Small intestine (tissue), 7 donors: Measurements from ENCODE around the gene MEPCE. TPM values are rescaled to one million over a fixed set of nuclear protein-coding genes. Genes with fewer than 3 reads are reported as not detected.
A peak's percentile ranks its signal among the peaks of the same experiment; 100 is the strongest.

Experiments
- DNase-seq, 2 donors: peaks; one replicate each; pipeline versions ENCODE4 v3.0.0 to v3.0.0-alpha.2; 2013
- FAIRE-seq: peaks from 2 replicates; lab custom pipeline; 2012; peaks lifted over from hg19 to GRCh38; lab: Jason Lieb, UNC
- H3K27ac ChIP-seq, 3 donors: one replicate each; pipeline ENCODE4 v1.5.1; 2013; ENCODE audit warnings: low read length in 2 of 3, mild to moderate bottlenecking in 2 of 3, control low read depth in 1 of 3, inconsistent platforms in 1 of 3, low read depth in 1 of 3, moderate library complexity in 1 of 3
- H3K27me3 ChIP-seq, 3 donors: one replicate each; pipeline ENCODE4 v1.6.1; 2013; ENCODE audit warnings: low read length in 3 of 3, inconsistent platforms in 1 of 3; ENCODE audit not compliant: control insufficient read depth in 3 of 3, insufficient read depth in 3 of 3
- H3K36me3 ChIP-seq, 3 donors: one replicate each; pipeline ENCODE4 v1.6.1; 2013; ENCODE audit warnings: low read length in 3 of 3, inconsistent platforms in 1 of 3, low read depth in 1 of 3, mild to moderate bottlenecking in 1 of 3, moderate library complexity in 1 of 3; ENCODE audit not compliant: control insufficient read depth in 3 of 3, insufficient read depth in 2 of 3
- H3K4me1 ChIP-seq, 3 donors: one replicate each; pipeline ENCODE4 v1.6.1; 2013; ENCODE audit warnings: low read length in 2 of 3, inconsistent platforms in 1 of 3, low read depth in 1 of 3, mild to moderate bottlenecking in 1 of 3, moderate library complexity in 1 of 3; ENCODE audit not compliant: control insufficient read depth in 3 of 3, insufficient read depth in 2 of 3
- H3K4me3 ChIP-seq, 3 donors: one replicate each; pipeline ENCODE4 v1.5.1; 2013; ENCODE audit warnings: low read length in 3 of 3, control low read depth in 1 of 3, inconsistent platforms in 1 of 3, low read depth in 1 of 3, mild to moderate bottlenecking in 1 of 3, moderate library complexity in 1 of 3
- H3K9me3 ChIP-seq, 2 donors: one replicate each; pipeline ENCODE4 v1.6.1; 2013; ENCODE audit warnings: low read depth in 1 of 2, low read length in 1 of 2; ENCODE audit not compliant: control insufficient read depth in 2 of 2, insufficient read depth in 1 of 2
- WGBS, 3 donors: extraction: QIAGEN DNeasy Blood & Tissue Kit; methylation state at CpG; one replicate each; pipeline ENCODE4 v1.1.7; 2013; 5-methylcytosine and 5-hydroxymethylcytosine counted together
- polyA plus RNA-seq, 4 donors: library from polyadenylated mRNA; stranded (reverse) in 3 of 4; unstranded in 1 of 4; fragments of 200-250 nt in 3 of 4; fragments of 120-200 nt in 1 of 4; gene quantifications; one replicate each; pipeline versions ENCODE4 v1.2.1 to v1.2.3, GENCODE V29; 2013
- donor health status: healthy with polysubstance abuse.
- donor health status: control.
- donor health status: control.
- donor health status: Bipolar disorder and iron deficiency.
- donor health status: healthy.

The MEPCE gene
- polyA plus RNA-seq, 4 donors: 26.8 to 41.1 (median 30.7) TPM

- WGBS, 3 donors: 97 to 99% (median 98%) methylated on average over 3 of the region's 3 CpGs
- DNase-seq (no peak), FAIRE-seq (no peak)
- H3K4me1 ChIP-seq: no peaks in the 10 kb centered on the region
- no peak overlapping the region for H3K4me3 ChIP-seq
- H3K27ac ChIP-seq: no peak overlapping the region
- H3K9me3 ChIP-seq: no peaks in the 10 kb centered on the region
- H3K27me3 ChIP-seq: no peaks in the 10 kb centered on the region
- no peaks in the 10 kb centered on the region for H3K36me3 ChIP-seq
Measured at GRCh38 chr7:100400041-100400440, 29.6 kb upstream of the MEPCE start.

- no peak overlapping the region for H3K27ac ChIP-seq
- FAIRE-seq (no peak), DNase-seq (peak in 1 of 2 donors; percentile 21)
- H3K4me1 ChIP-seq: no peaks in the 10 kb centered on the region
- no peak overlapping the region for H3K4me3 ChIP-seq
- 82 to 90% (median 88%) methylated on average over 10 to 11 of the region's 11 CpGs for WGBS, 3 donors
- H3K9me3 ChIP-seq: no peaks in the 10 kb centered on the region
- no peaks in the 10 kb centered on the region for H3K27me3 ChIP-seq
- H3K36me3 ChIP-seq: no peaks in the 10 kb centered on the region
Measured at GRCh38 chr7:100400656-100401055, 29.0 kb upstream of the MEPCE start.

- Histone ChIP-seq H3K4me3 (no peak overlapping the region), H3K4me1 (no peaks in the 10 kb centered on the region), H3K27ac (no peak overlapping the region), H3K9me3 (no peaks in the 10 kb centered on the region), H3K27me3 (no peaks in the 10 kb centered on the region), H3K36me3 (no peaks in the 10 kb centered on the region)
- 73 to 88% (median 76%) methylated on average over 5 of the region's 5 CpGs for WGBS, 3 donors
- FAIRE-seq (no peak), DNase-seq (no peak)
Measured at GRCh38 chr7:100401811-100402210, 27.8 kb upstream of the MEPCE start.

- Histone ChIP-seq H3K4me3 (no peak overlapping the region), H3K9me3 (no peaks in the 10 kb centered on the region), H3K27me3 (no peaks in the 10 kb centered on the region), H3K27ac (no peak overlapping the region), H3K4me1 (no peaks in the 10 kb centered on the region), H3K36me3 (no peaks in the 10 kb centered on the region)
- WGBS, 3 donors: 94 to 99% (median 98%) methylated on average over 2 of the region's 2 CpGs
- FAIRE-seq: no peak
- no peak for DNase-seq
Measured at GRCh38 chr7:100402241-100402640, 27.4 kb upstream of the MEPCE start.

GRCh38 chr7:100406767-100407166 is 22.9 kb upstream of the MEPCE start:
- Histone ChIP-seq H3K9me3 (no peaks in the 10 kb centered on the region), H3K4me3 (no peak overlapping the region), H3K36me3 (no peaks in the 10 kb centered on the region), H3K4me1 (no peaks in the 10 kb centered on the region), H3K27ac (no peak overlapping the region), H3K27me3 (peaks cover 0 to 2% (median 0%) of the 10 kb centered on the region in 3 donors)
- WGBS, 3 donors: 61 to 65% (median 64%) methylated on average over 6 of the region's 6 CpGs
- DNase-seq: no peak
- FAIRE-seq: no peak

GRCh38 chr7:100407285-100408180 is 22.1 kb upstream of the MEPCE start:
- no peak overlapping the region for H3K4me3 ChIP-seq
- H3K27ac ChIP-seq: no peak overlapping the region
- FAIRE-seq (no peak), DNase-seq (peak; percentile 44 to 49)
- 57 to 61% (median 57%) methylated on average over 12 of the region's 12 CpGs for WGBS, 3 donors
- no peaks in the 10 kb centered on the region for H3K4me1 ChIP-seq
- H3K36me3 ChIP-seq: no peaks in the 10 kb centered on the region
- H3K9me3 ChIP-seq: no peaks in the 10 kb centered on the region
- H3K27me3 ChIP-seq: peaks cover 0 to 2% (median 0%) of the 10 kb centered on the region in 3 donors

GRCh38 chr7:100411101-100411500 is 18.5 kb upstream of the MEPCE start:
- H3K27me3 ChIP-seq: peaks cover 0 to 2% (median 0%) of the 10 kb centered on the region in 3 donors
- H3K27ac ChIP-seq: no peak overlapping the region
- DNase-seq (no peak), FAIRE-seq (no peak)
- no peaks in the 10 kb centered on the region for H3K4me1 ChIP-seq
- no peak overlapping the region for H3K4me3 ChIP-seq
- no peaks in the 10 kb centered on the region for H3K36me3 ChIP-seq
- 93 to 96% (median 94%) methylated on average over 6 of the region's 6 CpGs for WGBS, 3 donors
- H3K9me3 ChIP-seq: no peaks in the 10 kb centered on the region

- H3K9me3 ChIP-seq: no peaks in the 10 kb centered on the region
- DNase-seq (no peak), FAIRE-seq (no peak)
- no peaks in the 10 kb centered on the region for H3K36me3 ChIP-seq
- no peak overlapping the region for H3K4me3 ChIP-seq
- no peaks in the 10 kb centered on the region for H3K4me1 ChIP-seq
- H3K27ac ChIP-seq: no peak overlapping the region
- H3K27me3 ChIP-seq: peaks cover 0 to under 1% (median 0%) of the 10 kb centered on the region in 3 donors
Measured at GRCh38 chr7:100413346-100413745, 16.3 kb upstream of the MEPCE start.
